ENCODE data around the gene HARBI1.
A peak's percentile ranks its signal among the peaks of the same experiment; 100 is the strongest.

The HARBI1 gene

DNA sequence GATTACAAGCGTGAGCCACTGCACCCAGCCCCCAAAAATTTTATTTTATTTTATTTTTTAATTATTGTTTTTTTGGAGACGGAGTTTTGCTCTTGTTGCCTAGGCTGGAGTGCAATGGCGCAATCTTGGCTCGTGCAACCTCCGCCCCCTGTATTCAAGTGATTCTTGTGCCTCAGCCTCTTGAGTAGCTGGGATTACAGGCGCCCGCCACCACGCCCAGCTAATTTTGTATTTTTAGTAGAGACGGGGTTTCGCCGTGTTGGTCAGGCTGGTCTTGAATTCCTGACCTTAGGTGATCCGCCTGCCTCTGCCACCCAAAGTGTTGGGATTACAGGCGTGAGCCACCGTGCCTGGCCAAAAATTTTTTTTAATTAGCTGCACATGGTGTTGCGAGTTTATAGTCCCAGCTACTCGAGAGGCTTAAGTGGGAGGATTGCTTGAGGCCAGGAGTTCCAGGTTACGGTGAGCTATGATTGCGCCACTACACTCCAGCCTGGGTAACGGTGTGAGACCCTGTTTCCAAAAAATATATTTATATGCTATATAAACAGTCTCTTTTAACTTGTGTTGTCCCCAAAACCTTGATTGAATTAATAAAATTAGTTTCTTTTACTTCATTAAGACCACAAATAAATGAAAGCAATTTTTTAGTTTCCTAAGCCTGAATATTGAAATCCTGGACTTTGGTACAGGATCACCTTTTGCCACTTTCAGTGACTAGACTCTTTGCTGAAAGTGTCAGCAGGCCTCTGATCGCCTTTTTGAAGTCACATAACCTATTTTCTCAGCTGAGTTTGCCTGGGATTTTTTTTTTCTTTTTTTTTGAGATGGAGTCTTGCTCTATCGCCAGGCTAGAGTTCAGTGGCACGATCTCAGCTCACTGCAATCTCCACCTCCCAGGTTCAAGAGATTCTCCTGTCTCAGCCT lies 16.5 kb upstream of the HARBI1 start:
- no peak for DNase-seq (ENCODE audit: low spot score)

DNA sequence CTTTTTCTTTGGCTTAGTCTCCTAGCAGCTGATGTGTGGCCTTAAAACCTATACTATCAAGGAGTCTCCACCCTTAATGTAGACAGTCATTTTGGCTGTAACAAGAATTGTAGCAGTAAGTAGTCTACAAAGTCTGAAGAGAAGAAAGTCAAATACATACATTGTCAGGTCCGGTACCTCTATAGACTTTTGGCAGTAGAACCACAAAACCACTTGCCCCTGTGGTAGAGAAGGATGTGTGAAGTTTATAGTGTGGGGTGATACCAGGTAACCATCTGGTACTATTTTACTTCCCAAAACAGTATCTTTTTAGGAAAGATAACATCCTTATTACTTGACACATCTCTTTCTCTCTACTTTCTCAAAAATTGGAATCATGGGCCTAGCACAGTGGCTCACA lies 15.5 kb upstream of the HARBI1 start:
- DNase-seq (ENCODE audit: low spot score): no peak

DNA sequence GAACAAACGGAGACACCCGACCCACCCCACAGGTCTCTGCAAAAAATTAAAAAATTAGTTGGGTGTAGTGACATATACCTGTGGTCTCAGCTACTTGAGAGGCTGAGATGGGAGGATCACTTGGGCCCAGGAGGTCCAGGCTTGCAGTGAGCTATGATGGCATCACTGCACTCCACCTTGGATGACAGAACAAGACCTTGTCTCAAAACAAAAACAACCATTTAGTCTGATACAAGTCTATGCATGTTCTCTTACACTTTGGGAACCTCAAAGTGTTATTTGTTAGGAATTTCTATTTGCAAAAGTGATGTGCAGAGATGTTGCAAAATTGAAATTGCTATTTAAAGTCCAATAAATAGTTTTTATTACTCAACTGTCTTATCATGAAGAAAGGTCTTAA lies 14.6 kb upstream of the HARBI1 start:
- DNase-seq (ENCODE audit: low spot score): no peak

DNA sequence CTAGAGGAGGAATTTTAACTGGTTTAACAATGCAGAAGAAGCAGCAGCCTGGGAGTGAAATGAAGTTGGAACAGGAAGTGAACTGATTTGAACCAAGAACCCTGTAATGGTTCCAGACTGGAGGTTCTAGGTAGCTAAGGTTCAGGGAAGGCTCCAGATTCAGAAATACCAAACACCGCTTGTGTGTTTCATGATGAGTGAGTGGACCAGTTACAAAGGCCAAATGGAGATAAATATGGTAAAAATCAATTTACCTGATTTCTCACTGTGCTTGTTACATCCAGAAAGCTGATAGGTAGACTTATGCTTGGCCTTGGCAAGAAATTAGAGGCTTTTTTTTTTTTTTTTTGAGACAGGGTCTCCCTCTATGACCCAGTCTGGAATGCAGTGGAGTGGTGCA lies 13.2 kb upstream of the HARBI1 start:
- no peak for DNase-seq (ENCODE audit: low spot score)

DNA sequence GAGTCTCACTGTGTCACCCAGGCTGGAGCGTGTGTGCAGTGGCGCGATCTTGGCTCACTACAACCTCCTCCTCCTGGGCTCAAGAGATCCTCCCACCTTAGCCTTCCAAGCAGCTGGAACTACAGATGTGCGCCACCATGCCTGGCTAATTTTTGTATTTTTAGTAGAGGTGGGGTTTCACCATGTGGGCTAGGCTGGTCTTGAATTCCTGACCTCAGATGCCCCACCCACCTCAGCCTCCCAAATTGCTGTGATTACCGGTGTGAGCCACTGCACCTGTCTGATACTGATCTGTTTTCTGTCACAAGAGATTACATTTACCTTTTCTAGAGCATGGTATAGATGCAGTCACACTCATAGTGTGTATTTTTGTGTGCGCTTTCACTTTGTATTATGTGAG lies 11.9 kb upstream of the HARBI1 start:
- no peak for DNase-seq (ENCODE audit: low spot score)

DNA sequence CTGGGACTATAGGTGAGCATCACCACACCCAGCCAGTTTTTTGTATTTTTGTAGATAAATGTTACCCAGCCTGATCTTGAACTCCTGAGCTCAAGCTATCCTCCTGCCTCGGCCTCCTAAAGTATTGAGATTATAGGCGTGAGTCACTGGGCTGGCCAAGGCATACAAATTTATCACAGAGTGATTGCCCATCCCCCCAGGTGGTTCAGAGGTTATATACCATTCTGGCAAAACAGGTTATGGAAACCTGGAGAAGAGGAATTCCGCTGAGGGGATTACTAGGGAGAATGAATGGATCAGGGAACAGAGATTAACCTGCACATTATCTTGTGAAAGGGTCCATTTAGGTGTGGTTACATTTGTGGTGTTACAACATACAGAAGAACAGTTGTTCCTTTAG lies 8.4 kb upstream of the HARBI1 start:
- no peak for DNase-seq (ENCODE audit: low spot score)

DNA sequence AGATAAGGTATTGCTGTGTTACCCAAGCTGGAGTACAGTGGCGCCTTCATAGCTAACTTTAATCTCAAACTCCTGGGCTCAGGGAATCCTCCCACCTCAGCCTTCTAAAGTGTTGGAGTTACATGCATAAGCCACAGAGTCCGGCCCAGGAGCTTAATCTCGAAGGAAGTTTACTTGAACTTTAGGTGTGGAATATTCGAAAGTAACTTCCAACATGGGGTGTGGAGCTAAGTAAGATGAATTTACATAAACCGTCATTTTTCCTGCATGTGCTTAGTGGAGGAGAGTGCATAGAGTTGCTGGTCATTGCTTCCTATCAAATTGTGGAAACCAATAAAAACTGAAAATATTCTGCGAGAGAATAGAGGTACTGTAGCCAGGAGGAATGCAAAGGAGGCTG lies 1.8 kb upstream of the HARBI1 start:
- no peak for DNase-seq (ENCODE audit: low spot score)

DNA sequence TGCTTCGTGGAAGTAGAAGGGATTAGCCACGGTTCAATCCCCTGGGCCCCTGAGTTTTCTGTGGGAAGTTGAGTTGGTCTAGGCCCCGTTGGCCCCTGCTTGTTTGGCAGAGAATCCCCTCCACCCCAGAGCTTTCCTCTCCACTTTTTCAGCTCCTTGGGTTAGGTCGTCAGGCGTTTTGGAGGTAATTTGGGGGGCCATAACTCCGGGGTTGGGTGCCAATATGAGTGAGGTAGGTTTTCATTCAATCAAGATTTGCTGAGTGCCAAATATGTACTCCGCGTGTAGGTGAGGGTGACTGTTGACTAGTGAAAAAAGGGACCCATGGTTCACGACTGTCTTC lies 916 bp upstream of the HARBI1 start:
- no peak for DNase-seq (ENCODE audit: low spot score)

DNA sequence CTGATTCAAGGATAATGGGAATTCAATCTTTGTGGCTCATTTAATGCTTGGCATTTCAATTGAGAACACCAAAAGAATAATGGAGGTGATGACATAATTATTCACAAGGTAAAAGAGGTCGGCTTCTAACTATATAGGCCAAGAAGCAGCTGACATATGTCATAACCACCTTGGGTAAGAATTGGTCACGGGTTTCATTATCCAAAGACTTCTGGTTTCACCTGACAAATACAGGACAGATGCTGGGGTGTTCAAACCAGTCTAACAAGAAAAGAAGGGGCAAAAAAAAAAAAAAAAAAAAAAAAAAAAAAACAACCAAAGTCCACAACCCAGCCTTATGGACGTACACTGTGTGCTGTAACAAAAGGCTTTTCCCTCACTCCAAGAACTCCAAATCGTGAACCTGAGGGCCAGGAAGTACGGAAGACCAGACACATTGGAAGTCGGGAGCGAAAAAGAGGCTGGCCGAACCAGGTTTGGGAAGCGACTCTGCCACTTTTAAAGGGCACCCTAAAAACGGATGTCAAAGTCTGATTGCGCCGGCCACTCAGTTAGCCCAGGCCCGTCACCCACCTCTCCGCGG lies 385 bp downstream of the HARBI1 start:
- DNase-seq (ENCODE audit: low spot score): no peak

DNA sequence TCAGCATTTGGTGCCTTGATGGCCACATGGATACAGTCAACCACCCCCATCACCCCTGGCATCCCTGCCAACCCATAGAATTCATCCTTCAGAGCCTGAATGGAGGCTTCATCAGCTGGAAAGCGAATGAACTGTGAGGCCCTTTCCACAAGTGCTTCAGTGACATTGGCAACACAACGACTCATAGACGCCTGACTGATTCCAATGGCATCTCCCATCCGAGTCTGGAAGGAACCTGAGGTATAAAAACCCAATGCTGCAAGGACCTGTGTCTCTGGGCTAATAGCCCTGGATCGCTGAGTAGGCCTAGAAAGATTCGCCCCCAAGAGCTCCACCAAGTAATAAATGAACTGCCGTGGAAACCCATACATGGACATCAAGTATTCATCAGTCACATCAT lies 1.3 kb downstream of the HARBI1 start:
- DNase-seq (ENCODE audit: low spot score): no peak

DNA sequence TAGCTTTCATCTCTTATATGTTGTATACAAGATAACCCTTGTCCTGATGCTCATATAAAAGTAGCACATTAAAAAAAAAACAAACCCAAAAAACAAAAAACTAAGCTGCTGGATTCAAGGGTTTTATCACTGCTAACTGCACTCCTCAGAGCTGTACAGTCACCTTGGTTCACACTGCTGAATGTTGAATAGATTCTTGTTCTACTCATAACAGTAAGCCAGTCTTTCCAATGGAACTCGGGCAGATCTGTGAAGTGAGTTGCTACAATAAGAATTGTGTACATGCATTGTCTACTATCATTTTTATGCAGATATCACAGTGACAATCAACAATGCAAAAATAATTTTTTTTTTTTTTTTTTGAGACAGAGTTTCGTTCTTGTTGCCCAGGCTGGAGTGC lies 4.7 kb downstream of the HARBI1 start:
- no peak for DNase-seq (ENCODE audit: low spot score)

DNA sequence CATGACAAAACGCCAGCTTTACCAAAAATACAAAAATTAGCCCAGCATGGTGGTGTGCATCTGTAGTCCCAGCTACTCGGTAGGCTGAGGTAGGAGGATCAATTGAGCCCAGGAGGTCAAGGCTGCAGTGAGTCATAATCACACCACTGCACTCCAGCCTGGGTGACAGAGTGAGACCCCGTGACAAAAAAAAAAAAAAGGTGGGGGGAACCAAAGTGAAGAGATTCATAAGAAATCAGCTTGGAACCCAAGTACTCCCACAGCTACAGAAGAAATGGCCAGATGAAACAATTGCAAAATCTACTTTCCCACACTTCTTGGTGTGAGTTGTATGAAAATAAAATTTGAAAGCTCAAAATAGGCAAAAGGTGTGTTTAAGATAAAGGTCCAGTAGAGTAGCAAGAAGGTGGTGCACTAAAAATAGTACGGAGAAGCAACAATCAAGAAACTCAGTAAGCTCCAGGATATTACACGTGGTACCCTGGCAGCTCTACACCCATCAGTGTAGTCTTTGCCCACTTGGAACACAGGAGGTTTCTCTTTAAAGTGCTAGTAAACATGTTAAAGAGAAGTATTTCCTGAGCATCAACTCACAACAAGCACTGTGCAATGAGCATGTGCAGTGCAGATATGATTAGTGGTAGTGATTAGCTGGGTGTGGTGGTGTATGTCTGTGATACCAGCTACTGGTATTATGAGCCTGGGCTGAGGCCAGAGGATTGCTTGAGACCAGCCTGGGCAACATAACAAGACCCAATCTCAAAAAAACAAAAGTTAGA lies 5.3 kb downstream of the HARBI1 start:
- DNase-seq (ENCODE audit: low spot score): no peak

DNA sequence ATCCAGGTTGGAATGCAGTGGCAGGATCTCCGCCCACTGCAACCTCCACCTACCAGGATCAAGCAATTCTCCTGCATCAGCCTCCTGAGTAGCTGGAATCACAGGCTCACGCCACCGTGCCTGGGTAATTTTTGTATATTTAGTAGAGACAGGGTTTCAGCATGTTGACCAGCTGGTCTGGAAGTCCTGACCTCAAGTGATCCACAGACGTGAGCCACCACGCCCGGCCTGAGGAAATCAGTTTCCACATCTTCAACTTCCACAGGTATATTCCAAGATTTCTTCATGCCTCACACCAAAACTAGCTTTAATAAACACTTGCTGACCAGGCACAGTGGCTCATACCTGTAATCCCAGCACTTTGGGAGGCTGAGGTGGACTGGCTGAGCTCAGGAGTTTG lies 7.6 kb downstream of the HARBI1 start:
- DNase-seq (ENCODE audit: low spot score): no peak

DNA sequence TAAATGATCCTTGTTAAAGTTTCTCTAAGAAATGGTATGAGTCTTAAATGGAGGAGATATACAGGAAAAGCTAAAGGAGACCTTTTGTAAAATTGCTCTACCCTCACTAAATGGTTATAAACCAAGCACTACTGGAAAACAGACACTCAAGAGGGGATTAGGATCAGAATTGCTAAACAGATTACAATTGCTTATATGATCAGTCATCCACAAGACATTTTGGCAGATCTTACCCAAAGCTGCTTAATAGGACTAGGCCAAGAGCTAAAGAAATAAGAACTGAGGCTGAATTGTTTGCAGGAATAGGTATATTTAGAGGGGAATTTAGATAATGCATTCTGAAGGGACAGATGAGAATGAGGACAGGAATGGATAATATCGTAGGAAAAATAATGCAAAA lies 9.5 kb downstream of the HARBI1 start:
- DNase-seq (ENCODE audit: low spot score): no peak

DNA sequence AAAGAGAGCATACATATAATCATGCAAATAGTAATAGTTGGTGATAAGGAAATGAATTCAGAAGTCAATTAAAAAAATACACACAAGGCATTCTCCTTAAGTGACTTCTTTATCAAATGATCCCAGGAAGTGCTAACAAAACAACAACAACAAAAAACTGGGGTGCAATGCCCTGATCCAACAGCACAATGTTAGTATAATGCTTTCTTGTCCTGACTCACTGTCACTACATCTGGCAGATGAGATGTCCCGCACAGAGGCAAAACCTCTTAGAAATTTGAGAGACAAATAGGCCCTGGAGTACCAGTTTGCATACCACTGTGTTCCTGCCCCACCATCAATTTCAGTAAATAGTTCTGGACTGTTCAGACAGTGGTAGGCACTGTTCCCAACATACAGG lies 12.2 kb downstream of the HARBI1 start:
- no peak for DNase-seq (ENCODE audit: low spot score)

DNA sequence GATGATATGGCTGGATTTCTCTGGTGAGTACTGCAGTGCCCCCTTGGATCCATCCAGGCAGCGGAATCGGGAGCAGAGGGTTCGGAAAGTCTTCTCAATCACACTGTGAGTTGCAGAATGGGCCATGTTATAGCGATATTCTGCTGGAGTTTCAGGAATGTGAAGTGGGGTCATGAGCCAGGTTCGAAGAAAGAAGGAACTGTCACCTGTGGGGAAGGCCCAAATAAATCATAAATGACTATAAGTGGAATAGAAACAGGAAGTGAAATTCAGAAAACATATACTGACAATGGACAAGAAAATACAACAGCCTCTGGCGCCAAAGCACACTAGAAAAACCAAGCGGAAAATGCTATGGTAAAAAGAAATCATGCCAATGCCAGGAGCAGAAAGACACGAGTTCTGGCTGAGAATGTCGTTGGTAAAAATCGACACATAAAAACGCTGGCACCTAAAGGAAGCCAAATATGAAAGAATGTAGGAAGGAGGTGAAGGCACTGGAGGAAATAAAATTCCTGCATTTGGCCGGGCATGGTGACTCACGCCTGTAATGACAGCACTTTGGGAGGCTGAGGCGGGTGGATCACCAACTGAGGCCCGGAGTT lies 13.2 kb downstream of the HARBI1 start:
- no peak for DNase-seq (ENCODE audit: low spot score)

DNA sequence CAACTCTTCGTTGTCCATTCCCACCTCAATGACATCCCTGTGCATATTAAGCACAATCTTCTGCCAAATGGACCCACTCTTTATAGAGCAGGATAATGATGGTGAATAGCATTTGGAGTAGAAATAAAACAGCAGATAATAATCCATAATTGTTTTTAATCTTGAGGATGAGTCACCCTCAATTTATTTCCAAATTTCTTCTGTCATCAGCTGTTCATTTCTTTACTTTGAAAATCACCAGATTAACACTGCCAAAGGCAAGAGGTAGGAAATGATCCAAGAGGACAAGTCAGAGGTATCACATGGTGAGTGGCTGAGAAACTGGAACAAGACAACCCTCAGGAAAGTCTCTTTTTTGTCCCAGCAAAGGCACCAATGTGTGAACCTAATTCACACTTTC lies 15.9 kb downstream of the HARBI1 start:
- no peak for DNase-seq (ENCODE audit: low spot score)

DNA sequence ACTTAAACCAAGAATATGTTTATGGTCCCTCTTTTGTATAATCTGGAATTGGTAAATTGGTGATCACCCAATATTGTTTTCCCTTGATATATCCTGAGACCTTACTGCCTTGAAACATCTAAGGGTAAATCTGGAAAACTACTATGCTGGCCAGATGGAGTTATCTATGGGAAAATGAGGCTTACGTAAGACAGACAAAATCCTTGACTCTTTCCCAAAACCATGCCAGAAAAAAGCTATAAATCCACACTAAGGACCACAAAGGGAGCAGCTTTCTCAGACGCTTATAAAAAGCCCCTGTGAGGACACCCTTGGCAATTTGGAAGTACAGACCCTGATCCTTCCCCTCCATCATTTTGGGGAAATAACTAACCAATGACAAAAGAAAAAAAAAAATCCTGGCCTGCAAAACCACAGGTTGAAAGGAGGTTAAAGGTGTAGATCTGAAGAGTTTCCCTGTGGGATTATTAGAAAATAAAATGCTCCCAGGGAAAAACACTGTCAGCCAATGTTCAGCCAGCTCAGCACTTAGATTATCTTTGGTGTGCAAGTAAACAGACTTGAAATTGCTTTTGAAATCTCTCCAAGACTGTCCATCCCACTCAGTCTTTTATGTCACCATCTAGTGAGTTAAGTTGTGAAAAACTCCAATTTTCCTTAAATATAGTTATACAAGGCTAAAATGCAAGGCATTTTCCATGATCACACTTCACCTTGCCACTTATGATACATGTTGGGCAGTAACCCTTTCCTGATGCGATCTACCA lies 16.6 kb downstream of the HARBI1 start:
- DNase-seq (ENCODE audit: low spot score): no peak

DNA sequence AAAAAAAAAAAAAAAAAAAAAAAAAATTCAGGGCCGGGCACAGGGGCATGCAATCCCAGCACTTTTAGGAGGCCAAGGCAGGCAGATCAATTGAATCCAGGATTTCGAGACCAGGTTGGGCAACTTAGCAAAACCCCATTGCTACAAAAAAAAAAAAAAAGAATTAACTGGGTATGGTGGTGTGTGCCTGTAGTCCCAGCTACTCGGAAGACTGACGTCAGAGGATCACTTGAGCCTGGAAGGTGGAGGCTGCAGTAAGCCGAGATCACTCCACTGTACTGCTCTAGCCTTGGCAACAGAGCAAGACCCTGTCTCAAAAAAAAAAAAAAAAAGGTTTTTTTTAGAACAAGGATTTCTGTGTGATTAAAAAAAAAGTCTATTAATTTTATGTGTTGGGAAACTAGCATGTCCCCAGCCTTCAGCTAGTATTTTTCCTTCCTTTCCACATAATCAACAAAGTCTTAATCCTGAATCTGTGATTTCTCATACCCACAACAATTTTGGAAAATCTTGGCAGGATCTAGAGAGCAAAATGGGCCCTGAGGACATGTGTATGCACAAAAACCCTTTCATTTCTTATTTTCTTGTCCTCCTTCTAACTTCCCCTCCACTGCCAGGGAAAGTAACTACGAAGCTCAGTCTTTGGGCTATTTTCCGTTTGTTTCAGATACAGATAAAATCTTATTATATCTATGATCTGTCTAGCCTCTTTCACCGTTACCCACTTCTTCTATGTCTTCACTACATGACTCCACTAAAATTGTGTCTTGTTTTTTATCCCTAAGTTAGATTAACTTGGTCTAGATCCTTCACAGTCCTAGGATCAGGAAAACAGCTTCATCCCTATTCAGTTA lies 17.5 kb downstream of the HARBI1 start:
- DNase-seq (ENCODE audit: low spot score): no peak

DNA sequence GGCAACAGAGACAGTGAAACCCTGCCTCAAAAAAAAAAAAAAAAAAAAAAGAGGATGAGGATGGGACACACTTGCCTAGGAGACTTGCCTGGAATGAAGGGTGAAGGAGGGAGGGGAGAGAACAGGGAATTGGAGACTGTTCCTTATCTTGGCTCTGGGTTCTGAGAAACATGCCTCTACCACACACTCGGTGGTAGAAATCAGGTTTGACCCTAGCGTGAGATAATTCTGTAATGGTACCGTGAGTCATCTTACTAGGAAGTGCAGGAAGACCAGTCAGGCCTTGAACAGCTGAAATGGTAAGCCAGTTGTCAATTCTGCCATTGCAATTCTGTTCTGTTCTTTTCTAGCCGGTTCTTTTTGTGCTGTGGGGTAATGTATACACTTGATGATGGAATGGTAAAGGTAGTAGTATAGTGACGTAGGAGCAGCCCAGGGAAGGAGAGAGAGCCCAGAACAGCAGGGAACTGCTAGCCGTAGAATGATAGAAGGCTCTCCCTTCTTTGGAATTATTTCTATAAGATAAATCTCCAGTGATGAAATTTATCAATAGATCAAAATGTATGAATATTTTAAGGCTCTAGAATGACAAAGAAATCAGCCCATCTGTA lies 19.3 kb downstream of the HARBI1 start:
- peak; percentile 59 for DNase-seq (ENCODE audit: low spot score)

DNA sequence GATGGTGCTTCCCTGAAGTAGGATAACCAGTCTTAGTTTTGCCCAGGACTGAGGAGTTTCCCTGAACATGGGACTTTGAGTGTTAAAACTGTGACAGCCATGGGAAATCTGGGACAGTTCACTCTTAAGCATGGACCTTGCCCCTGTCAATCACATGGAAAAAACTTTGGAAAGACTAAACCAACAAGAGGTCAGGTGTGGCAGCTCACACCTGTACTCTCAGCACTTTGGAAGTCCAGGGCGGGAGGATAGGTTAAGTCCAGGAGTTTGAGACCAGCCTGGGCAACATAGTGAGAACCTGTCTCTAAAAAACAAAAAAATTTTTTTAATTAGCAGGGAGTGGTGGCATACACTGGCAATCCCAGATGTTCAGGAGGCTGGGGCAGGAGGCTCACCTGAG lies 19.9 kb downstream of the HARBI1 start:
- no peak for DNase-seq (ENCODE audit: low spot score)
